Melanocyte of skin (primary cell): ENCODE data around the gene REM2. TPM values are rescaled to one million over a fixed set of nuclear protein-coding genes. Genes with fewer than 3 reads are reported as not detected.

Experiments
- small RNA-seq, 2 donors: library from RNA; depleted of rRNA; stranded (forward); fragments of <200 nt; gene quantifications; one replicate each; pipeline ENCODE3, GENCODE V24; 2012
- total RNA-seq, 2 donors: library from RNA; depleted of rRNA; stranded (reverse); fragments of >200 nt; gene quantifications; 2 replicates each; pipeline ENCODE4 v1.2.3, GENCODE V29; 2012

The REM2 gene
- total RNA-seq, result under 1 TPM in 1 of 2 donors, not detected in 1; under 0.01 TPM

GRCh38 chr14:22883173-22883976 is at the start of gene REM2:
REM2 (plus strand) TSS chr14:22883222; CDS start chr14:22883288, 66 bp downstream.

GRCh38 chr14:22836301-22837113 is 46.5 kb upstream of the REM2 start, which contains the start of gene MMP14:
MMP14 (plus strand) TSS chr14:22836585; CDS start chr14:22836818, 233 bp downstream.

GRCh38 chr14:22871224-22872032 is 11.6 kb upstream of the REM2 start, which contains the start of gene LRP10:
LRP10 (plus strand) TSS chr14:22871740; CDS start chr14:22872304, 564 bp downstream.

GRCh38 chr14:22918804-22919600 is 36.0 kb downstream of the REM2 start, which contains the start of gene RBM23:
RBM23 (minus strand) TSS chr14:22919149.

GRCh38 chr14:22929104-22929960 is 46.3 kb downstream of the REM2 start, which contains the start of gene PRMT5:
PRMT5 (minus strand) TSS chr14:22929376; CDS start chr14:22929361, 15 bp downstream.

Small RNA genes lying within 50 kb of the gene (small RNA-seq; reads per million reads assigned to genes)
- gene RF00019, result 0 reads per million in 2 donors

Other genes starting within 250 kb of the REM2 start
- under 1 TPM in 1 of 2 donors, not detected in 1; under 0.01 TPM for gene OR6J1, start 238.9 kb upstream of the REM2 start, total RNA-seq
- 10 to 100 TPM; 60.9 to 73.9 TPM for gene OXA1L, start 116.5 kb upstream of the REM2 start, total RNA-seq
- 1 to 10 TPM in 1 of 2 donors, under 1 TPM in 1; 0.34 to 1.7 TPM for gene SLC7A7, start 67.8 kb upstream of the REM2 start, total RNA-seq
- gene MRPL52, start 53.3 kb upstream of the REM2 start, total RNA-seq, result 10 to 100 TPM; 35.1 to 38.3 TPM
- 100 to 1,000 TPM; 336 to 370 TPM for gene MMP14, start 46.6 kb upstream of the REM2 start, total RNA-seq
- 10 to 100 TPM; 68.9 to 80.5 TPM for gene LRP10, start 11.5 kb upstream of the REM2 start, total RNA-seq
- gene RBM23, start 35.9 kb downstream of the REM2 start, total RNA-seq, result 10 to 100 TPM; 66.9 to 89.5 TPM
- gene PRMT5, start 46.2 kb downstream of the REM2 start, total RNA-seq, result 100 to 1,000 TPM in 1 of 2 donors, 10 to 100 TPM in 1; 65.0 to 103 TPM
- 10 to 100 TPM; 31.0 to 52.0 TPM for gene HAUS4, start 73.9 kb downstream of the REM2 start, total RNA-seq
- gene AJUBA, start 99.3 kb downstream of the REM2 start, total RNA-seq, result 1 to 10 TPM; 2.0 to 2.1 TPM
- 1 to 10 TPM; 6.9 to 9.7 TPM for gene C14orf93, start 126.9 kb downstream of the REM2 start, total RNA-seq
- 100 to 1,000 TPM; 142 to 208 TPM for gene PSMB5, start 151.7 kb downstream of the REM2 start, total RNA-seq
- gene PSMB11, start 159.0 kb downstream of the REM2 start, total RNA-seq, result not detected
- gene CDH24, start 174.3 kb downstream of the REM2 start, total RNA-seq, result 1 to 10 TPM; 1.7 to 2.7 TPM
- 10 to 100 TPM; 84.7 to 93.2 TPM for gene ACIN1, start 211.9 kb downstream of the REM2 start, total RNA-seq
- 10 to 100 TPM; 39.6 to 55.3 TPM for gene C14orf119, start 212.3 kb downstream of the REM2 start, total RNA-seq
- gene CIROP, start 221.8 kb downstream of the REM2 start, total RNA-seq, result not detected
- gene CEBPE, start 236.0 kb downstream of the REM2 start, total RNA-seq, result not detected